ENCODE results near the gene CC2D1B. TPM values are rescaled to one million over a fixed set of nuclear protein-coding genes. Genes with fewer than 3 reads are reported as not detected.

CC2D1B gene
- total and polyA plus RNA-seq, 9 of the 15 experiments (the other 6 are each of a cell fraction or from before 2014, with no cell fraction given): 1.2 to 33.6 (median 25.5) TPM

DNA sequence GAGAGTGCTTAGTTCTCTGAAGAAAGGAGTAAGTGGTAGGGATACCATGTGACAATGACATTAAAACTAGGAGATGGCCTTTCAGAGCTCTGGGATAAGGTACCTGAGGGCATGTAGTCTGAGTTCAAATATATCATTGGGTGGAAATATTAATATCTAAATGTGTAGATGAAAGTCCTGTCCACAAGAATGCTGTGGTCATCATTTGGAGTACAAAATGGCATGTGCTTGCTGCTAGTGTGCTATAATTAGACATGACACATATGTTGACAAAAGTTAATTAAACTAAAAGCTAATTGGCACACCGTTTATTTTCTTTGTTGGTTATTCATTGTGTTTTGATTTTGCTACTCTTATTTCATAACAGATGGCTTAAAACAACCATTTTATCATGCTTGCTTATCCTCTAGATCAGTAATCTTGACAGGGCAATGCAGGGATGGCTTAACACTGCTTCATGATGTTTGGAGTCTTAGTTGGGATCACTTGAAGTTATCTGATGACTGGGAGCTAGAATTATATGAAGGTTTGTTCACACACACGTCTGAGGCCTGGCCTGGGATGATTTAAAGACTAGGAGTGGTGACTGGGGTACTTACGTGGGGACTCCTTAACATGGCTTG lies 31.0 kb downstream of the CC2D1B start:
- TF ChIP-seq MEF2D (tag; conservative IDR thresholded peaks at IDR 0.05; ENCODE audit: low read depth) (0 out of 2 replicates have a peak, but pooled peaks have one; percentile 40), TAF15 (IDR thresholded peaks at IDR 0.05; ENCODE audit: low read depth, low read length) (no peak), BRD9 (IDR thresholded peaks at IDR 0.05; ENCODE audit: low read depth, partially characterized antibody) (no peak), POLR2B (IDR thresholded peaks at IDR 0.05; ENCODE audit: low read depth, partially characterized antibody) (no peak), ZNF668 (CRISPR knock-in tag; IDR thresholded peaks at IDR 0.05) (no peak), ZNF324 (CRISPR knock-in tag; IDR thresholded peaks at IDR 0.05) (peak; percentile 90), KAT7 (CRISPR knock-in tag; IDR thresholded peaks at IDR 0.05; ENCODE audit: borderline replicate concordance) (no peak)
- Histone ChIP-seq H3K79me2 (ENCODE audit: control insufficient read depth, insufficient read depth, low read length) (no peaks in the 10 kb centered on the region), H2AFZ (ENCODE audit: low read depth, low read length) (no peak overlapping the region), H3K27me3 (ENCODE audit: control insufficient read depth in 2 of 2, insufficient read depth in 2 of 2, low read length in 2 of 2) (no peaks in the 10 kb centered on the region), H3K9me1 (ENCODE audit: control insufficient read depth, insufficient read depth, low read length) (no peaks in the 10 kb centered on the region), H3K4me3 (no peak overlapping the region), H3K9ac (ENCODE audit: insufficient read depth in 1 of 2, low read depth in 2 of 2, low read length in 2 of 2) (no peak overlapping the region), H3K4me2 (ENCODE audit: insufficient read depth, low read length) (no peak overlapping the region), H3K9me3 (replicated peaks; ENCODE audit: control insufficient read depth, insufficient read depth, low read depth, low read length) (no peaks in the 10 kb centered on the region), H3K4me1 (replicated peaks in 1 of 2; ENCODE audit: control insufficient read depth in 2 of 2, insufficient read depth in 2 of 2, low read length in 2 of 2) (peaks cover 1 to 6% of the 10 kb centered on the region in 2 experiments; a peak in 2 of 5 replicates), H3K27ac (ENCODE audit: extremely low read depth, low read depth, low read length) (no peak overlapping the region), H4K20me1 (replicated peaks; ENCODE audit: control insufficient read depth, insufficient read depth, low read length) (no peaks in the 10 kb centered on the region), H3K36me3 (ENCODE audit: control insufficient read depth, insufficient read depth, low read length) (peaks cover 8% of the 10 kb centered on the region; the same call in 2 of the 3 replicates)
- intact Hi-C loops (cut with micrococcal nuclease) (no loop called here), in situ Hi-C loops (cut with MboI) (no loop called here)
- ATAC-seq: no peak
- DNase-seq (ENCODE audit: extremely low read depth in 1 of 4, low spot score in 3 of 4): no peak
- CTCF ChIA-PET (ENCODE audit: low intra/inter-chr PET ratio): no interaction called here
- WGBS (ENCODE audit: insufficient coverage, low coverage, missing lambda C conversion rate): 40% methylated on average over 3 of the region's 3 CpGs
- POLR2A ChIA-PET: interaction anchor here (1.0 to 2.4 kb wide), 4 partner anchors 12 to 195 kb away, joined by 3 to 15 read pairs (median 4); no protein-coding TSS in a partner anchor
- no TSS peak for BruUV-seq (replicated peaks)
- no peak for FAIRE-seq
